Sigmoid colon (tissue), 4 donors: ENCODE data around the gene CDKN3.

Experiments used
- CTCF ChIP-seq, 4 experiments: fragments of 450-650 bp in 3 of 4; fragments of 200-600 bp in 1 of 4; IDR thresholded peaks; one replicate each; pipeline ENCODE4 v1.5.1; 2016 to 2019; ENCODE audit warnings: antibody characterized with exemption in 4 of 4, mild to moderate bottlenecking in 3 of 4, moderate library complexity in 2 of 4
- EP300 ChIP-seq, 4 donors: sonication (generic); formaldehyde crosslinking; IDR thresholded peaks; one replicate each; pipeline ENCODE4 v1.6.1; 2017; ENCODE audit warnings: antibody characterized with exemption in 4 of 4
- POLR2A ChIP-seq, 2 donors: fragments of 450-650 bp; IDR thresholded peaks; one replicate each; pipeline ENCODE4 v1.6.1; 2016; ENCODE audit warnings: antibody characterized with exemption in 2 of 2, mild to moderate bottlenecking in 2 of 2, moderate library complexity in 2 of 2

- TF ChIP-seq POLR2A (IDR thresholded peaks at IDR 0.05) (no peak), CTCF (IDR thresholded peaks at IDR 0.05) (no peak), EP300 (IDR thresholded peaks at IDR 0.05) (no peak)
These were observed 53.7 kb downstream of the CDKN3 start for GRCh38 chr14:54450535-54450934.
